ENCODE data around the gene OGN. TPM values are rescaled to one million over a fixed set of nuclear protein-coding genes. Genes with fewer than 3 reads are reported as not detected.

OGN gene
- total and polyA plus RNA-seq, 8 donors: 0.28 to 5.8 (median 1.3) TPM

DNA sequence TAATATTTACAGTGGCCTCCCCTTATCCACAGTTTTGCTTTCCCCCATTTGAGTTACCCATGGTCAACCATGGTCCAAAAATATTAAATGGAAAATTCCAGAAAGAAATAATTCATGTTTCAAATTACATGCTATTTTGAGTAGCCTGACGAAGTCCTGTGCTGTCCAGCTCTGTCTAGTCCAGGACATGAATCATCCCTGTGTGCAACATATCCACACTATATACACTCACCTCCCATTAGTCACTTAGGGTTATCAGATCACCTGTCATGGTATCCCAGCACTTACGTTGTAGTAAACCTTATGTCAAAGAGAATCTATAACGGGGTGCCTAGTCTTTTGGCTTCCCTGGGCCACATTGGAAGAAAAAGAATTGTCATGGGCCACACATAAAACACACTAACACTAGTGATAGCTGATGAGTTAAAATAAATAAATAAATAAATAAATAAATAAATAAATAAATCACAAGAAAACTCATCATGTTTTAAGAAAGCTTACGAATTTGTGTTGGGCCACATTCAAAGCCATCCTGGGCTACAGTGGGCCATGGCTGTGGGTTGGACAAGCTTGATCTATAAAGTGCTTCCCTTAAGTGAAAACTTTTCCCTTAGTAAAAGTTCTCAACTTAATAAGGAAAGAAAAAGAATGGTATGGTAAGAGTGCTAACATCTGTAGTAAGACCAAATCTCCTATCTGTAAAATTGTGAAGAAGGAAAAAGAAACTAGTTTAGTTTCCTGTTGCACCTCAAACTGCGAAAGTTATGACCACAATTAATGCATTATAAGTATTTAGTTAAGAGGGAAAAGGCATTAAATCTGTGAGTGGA lies 35.8 kb upstream of the OGN start:
- no peak for FAIRE-seq
- 83 to 87% methylated on average over 5 of the region's 5 CpGs for WGBS, 2 donors

DNA sequence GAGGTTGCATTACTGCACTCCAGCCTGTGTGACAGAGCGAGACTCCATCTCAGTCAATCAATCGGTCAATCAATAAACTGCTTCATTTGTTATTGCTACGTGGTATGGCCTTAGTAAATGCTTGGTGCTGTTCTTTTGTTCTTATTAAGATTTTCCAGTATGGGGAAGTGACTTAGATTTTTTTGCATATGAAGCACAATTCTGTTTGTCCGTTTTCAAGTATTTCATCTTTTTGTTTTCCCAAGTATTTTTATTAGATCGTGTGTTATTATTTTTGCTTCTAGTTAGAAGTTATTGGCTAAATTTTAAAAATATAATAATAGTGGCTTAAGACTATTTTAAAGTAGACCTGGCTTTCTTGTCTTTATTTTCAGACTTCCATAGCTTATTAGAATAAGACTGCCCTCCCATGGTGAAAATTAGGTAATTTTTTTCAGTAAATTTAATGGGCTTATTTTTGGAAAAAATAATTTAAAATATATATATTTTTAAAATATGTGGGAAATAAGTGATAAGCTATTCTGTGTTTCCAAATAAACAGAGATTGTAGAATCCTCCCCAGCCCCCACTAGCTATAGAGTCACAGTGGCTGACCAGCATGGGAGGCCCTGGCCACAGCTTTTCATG lies 34.6 kb upstream of the OGN start:
- 78 to 85% methylated on average over 5 of the region's 5 CpGs for WGBS, 2 donors
- no peak for ATAC-seq
- peak; percentile 97 for FAIRE-seq
- H3K27ac ChIP-seq: no peak overlapping the region
- H3K36me3 ChIP-seq: no peaks in the 10 kb centered on the region
- intact Hi-C loops (cut with DNase I): no loop called here
- no peaks in the 10 kb centered on the region for H3K9me3 ChIP-seq
- no peaks in the 10 kb centered on the region for H3K4me1 ChIP-seq
- no peak for DNase-seq
- TF ChIP-seq, protein P1, sequence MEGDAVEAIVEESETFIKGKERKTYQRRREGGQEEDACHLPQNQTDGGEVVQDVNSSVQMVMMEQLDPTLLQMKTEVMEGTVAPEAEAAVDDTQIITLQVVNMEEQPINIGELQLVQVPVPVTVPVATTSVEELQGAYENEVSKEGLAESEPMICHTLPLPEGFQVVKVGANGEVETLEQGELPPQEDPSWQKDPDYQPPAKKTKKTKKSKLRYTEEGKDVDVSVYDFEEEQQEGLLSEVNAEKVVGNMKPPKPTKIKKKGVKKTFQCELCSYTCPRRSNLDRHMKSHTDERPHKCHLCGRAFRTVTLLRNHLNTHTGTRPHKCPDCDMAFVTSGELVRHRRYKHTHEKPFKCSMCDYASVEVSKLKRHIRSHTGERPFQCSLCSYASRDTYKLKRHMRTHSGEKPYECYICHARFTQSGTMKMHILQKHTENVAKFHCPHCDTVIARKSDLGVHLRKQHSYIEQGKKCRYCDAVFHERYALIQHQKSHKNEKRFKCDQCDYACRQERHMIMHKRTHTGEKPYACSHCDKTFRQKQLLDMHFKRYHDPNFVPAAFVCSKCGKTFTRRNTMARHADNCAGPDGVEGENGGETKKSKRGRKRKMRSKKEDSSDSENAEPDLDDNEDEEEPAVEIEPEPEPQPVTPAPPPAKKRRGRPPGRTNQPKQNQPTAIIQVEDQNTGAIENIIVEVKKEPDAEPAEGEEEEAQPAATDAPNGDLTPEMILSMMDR (IDR thresholded peaks at IDR 0.05): no peak
- no peaks in the 10 kb centered on the region for H3K27me3 ChIP-seq
- H3K4me3 ChIP-seq: no peak overlapping the region

More for the DNA sequence above, 35.8 kb upstream of the OGN start:
- intact Hi-C loops (cut with DNase I): no loop called here
- no peaks in the 10 kb centered on the region for H3K27me3 ChIP-seq
- no peak for ATAC-seq
- no peak overlapping the region for H3K27ac ChIP-seq
- H3K9me3 ChIP-seq: no peaks in the 10 kb centered on the region
- DNase-seq: no peak
- no peak overlapping the region for H3K4me3 ChIP-seq
- no peaks in the 10 kb centered on the region for H3K4me1 ChIP-seq
- H3K36me3 ChIP-seq: no peaks in the 10 kb centered on the region
- TF ChIP-seq, protein P1 (IDR thresholded peaks at IDR 0.05): no peak

DNA sequence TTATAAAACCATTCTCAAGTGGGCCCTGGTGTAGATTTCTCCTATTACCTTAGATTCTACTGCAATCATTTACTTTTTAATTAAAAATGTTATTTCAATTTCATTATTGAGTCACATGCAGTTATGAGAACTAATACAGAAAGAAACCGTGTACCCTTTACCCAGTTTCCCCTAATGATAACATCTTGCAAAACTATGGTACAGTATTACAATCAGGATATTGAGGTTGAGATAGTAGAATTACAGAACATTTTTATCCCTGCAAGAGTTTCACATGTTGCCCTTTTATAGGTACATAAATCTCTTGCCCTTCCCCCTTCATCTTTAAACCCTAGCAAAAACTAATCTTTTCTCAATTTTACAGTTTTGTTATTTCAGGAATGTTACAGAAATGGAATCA lies 30.9 kb upstream of the OGN start:
- Histone ChIP-seq H3K27ac (no peak overlapping the region), H3K4me3 (no peak overlapping the region), H3K27me3 (no peaks in the 10 kb centered on the region), H3K36me3 (no peaks in the 10 kb centered on the region), H3K4me1 (no peaks in the 10 kb centered on the region), H3K9me3 (no peaks in the 10 kb centered on the region)
- FAIRE-seq (no peak), DNase-seq (no peak), ATAC-seq (no peak)
- intact Hi-C loops (cut with DNase I): no loop called here
- 96 to 98% methylated on average over 1 of the region's 1 CpG for WGBS, 2 donors
- TF ChIP-seq, protein P1 (IDR thresholded peaks at IDR 0.05): no peak

DNA sequence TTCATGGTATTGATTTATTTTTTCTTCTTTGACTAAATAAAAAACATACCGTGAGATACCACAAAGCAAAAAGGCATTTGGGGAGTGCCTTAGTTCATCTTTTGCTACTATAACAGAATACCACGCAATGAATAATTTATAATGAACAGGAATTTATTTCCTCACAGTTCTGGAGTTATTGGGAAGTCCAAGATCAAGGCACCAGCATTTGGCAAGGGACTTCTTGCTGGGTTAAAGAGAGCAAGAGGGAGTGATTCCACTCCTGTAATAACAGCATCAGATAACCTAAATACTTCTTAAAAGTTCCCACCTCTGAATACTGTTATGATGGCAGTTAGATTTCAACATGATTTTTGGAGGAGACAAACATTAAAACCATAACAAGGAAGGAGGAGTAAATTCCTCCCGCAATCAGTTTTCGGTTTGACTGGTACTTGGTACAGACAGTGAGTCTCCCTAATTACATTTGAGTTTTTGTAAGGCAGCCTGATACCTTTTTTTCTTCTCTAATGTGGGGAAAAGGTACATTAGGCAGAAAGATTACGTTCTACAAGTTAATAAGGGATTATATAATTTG lies 28.7 kb upstream of the OGN start:
- H3K4me3 ChIP-seq: no peak overlapping the region
- no peaks in the 10 kb centered on the region for H3K27me3 ChIP-seq
- H3K36me3 ChIP-seq: no peaks in the 10 kb centered on the region
- intact Hi-C loops (cut with DNase I): no loop called here
- DNase-seq (no peak), FAIRE-seq (no peak), ATAC-seq (no peak)
- TF ChIP-seq, protein P1 (IDR thresholded peaks at IDR 0.05): no peak
- H3K9me3 ChIP-seq: no peaks in the 10 kb centered on the region
- H3K4me1 ChIP-seq: no peaks in the 10 kb centered on the region
- 88 to 92% methylated on average over 5 of the region's 5 CpGs for WGBS, 2 donors
- H3K27ac ChIP-seq: no peak overlapping the region

Measured in pancreas (tissue), 10 donors.